CD4-positive, alpha-beta memory T cell (primary cell): ENCODE measurements around the gene TMEM119. TPM values are rescaled to one million over a fixed set of nuclear protein-coding genes. Genes with fewer than 3 reads are reported as not detected.
"Not testable (repeated sequence)": the region's sequence is repeated elsewhere in the genome, so short reads cannot be mapped to it uniquely, and the experiment has no call there.

ENCODE experiments used
- CTCF ChIA-PET: fragments of 350-600 bp; sonication (Branson Sonifier 250); formaldehyde crosslinking; loops from one replicate; lab custom pipeline; 2021; ENCODE audit warnings: inconsistent platforms; ENCODE audit not compliant: partially characterized antibody; lab: Charles Lee
- POLR2A ChIA-PET: fragments of 350-600 bp; sonication (Branson Sonifier 250); formaldehyde crosslinking; loops from one replicate; lab custom pipeline; 2021; ENCODE audit not compliant: partially characterized antibody; lab: Charles Lee
- DNase-seq, 5 donors: peaks; one replicate each; pipeline versions ENCODE4 v3.0.0 to v3.0.0-alpha.2; 2020 to 2022; ENCODE audit warnings: mixed read lengths in 1 of 5
- H3K27ac ChIP-seq: one replicate; pipeline ENCODE4 v1.7.0; 2013; ENCODE audit warnings: low read depth, low read length
- H3K27me3 ChIP-seq: 2 replicates; pipeline ENCODE4 v1.7.0; 2013; ENCODE audit warnings: mild to moderate bottlenecking, low read length, moderate library complexity; ENCODE audit not compliant: insufficient read depth
- H3K36me3 ChIP-seq: 2 replicates; pipeline ENCODE4 v1.7.0; 2013; ENCODE audit warnings: mild to moderate bottlenecking, low read length, moderate library complexity; ENCODE audit not compliant: insufficient read depth
- H3K4me1 ChIP-seq: 2 replicates; pipeline ENCODE4 v1.7.0; 2013; ENCODE audit warnings: mild to moderate bottlenecking, low read length, moderate library complexity; ENCODE audit not compliant: insufficient read depth
- H3K4me3 ChIP-seq, 2 donors: one replicate each; pipeline ENCODE4 v1.7.0; 2013; ENCODE audit warnings: low read length in 2 of 2, mild to moderate bottlenecking in 1 of 2
- H3K9me3 ChIP-seq, 2 donors: one replicate each; pipeline ENCODE4 v1.7.0; 2013; ENCODE audit warnings: low read length in 2 of 2, control low read depth in 1 of 2; ENCODE audit not compliant: control insufficient read depth in 1 of 2
- H3K27ac Mint-ChIP-seq, 7 donors: one replicate each; pipeline ENCODE4 v1.8.0; 2020 to 2021; ENCODE audit warnings: mixed read lengths in 7 of 7, mild to moderate bottlenecking in 6 of 7, inconsistent platforms in 3 of 7, moderate library complexity in 3 of 7
- H3K27me3 Mint-ChIP-seq, 2 donors: one replicate each; pipeline ENCODE4 v1.8.0; 2020 to 2021; ENCODE audit warnings: mixed read lengths in 2 of 2
- H3K36me3 Mint-ChIP-seq, 2 donors: one replicate each; pipeline ENCODE4 v1.8.0; 2020 to 2021; ENCODE audit warnings: mixed read lengths in 2 of 2, inconsistent platforms in 1 of 2, mild to moderate bottlenecking in 1 of 2
- H3K4me1 Mint-ChIP-seq, 4 donors: one replicate each; pipeline ENCODE4 v1.8.0; 2020 to 2021; ENCODE audit warnings: mixed read lengths in 4 of 4, mild to moderate bottlenecking in 1 of 4
- H3K4me3 Mint-ChIP-seq, 8 donors: one replicate each; pipeline ENCODE4 v1.8.0; 2020 to 2021; ENCODE audit warnings: mixed read lengths in 8 of 8, mild to moderate bottlenecking in 7 of 8, moderate library complexity in 6 of 8, inconsistent platforms in 3 of 8
- H3K9me3 Mint-ChIP-seq, 8 donors: one replicate each; pipeline ENCODE4 v1.8.0; 2020 to 2021; ENCODE audit warnings: mixed read lengths in 8 of 8, mild to moderate bottlenecking in 5 of 8, inconsistent platforms in 3 of 8, moderate library complexity in 1 of 8
- intact Hi-C: fragments of 100-400 bp; cut with micrococcal nuclease; formaldehyde crosslinking; loops from one replicate; pipeline ENCODE4 v1.15.1; 2023
- polyA plus RNA-seq, 2 donors: library from polyadenylated mRNA; unstranded; fragments of 300-500 nt; fragmentation: Illumina TruSeq; gene quantifications; one replicate each; pipeline ENCODE4 v1.2.3, GENCODE V29; 2021
- total RNA-seq, 2 experiments: library from RNA; stranded (reverse); gene quantifications; one replicate each; pipeline ENCODE4 v1.2.3, GENCODE V29; 2021

Gene TMEM119
- total and polyA plus RNA-seq, 4 experiments from 2014 or later, result 0.30 to 0.58 (median 0.42) TPM; not detected in 1

GRCh38 chr12:108621161-108621560, 23.3 kb upstream of the TMEM119 start:
- H3K27ac ChIP-seq, result no peak overlapping the region
- intact Hi-C loops, result no loop called here

GRCh38 chr12:108620236-108620879, 22.5 kb upstream of the TMEM119 start:
- Mint-ChIP-seq H3K36me3 (peaks cover 48 to 79% of the 10 kb centered on the region in 2 donors), H3K27ac (peak overlapping the region; percentile 48 to 99 (median 76)), H3K27me3 (no peaks in the 10 kb centered on the region), H3K4me1 (peaks cover 52 to 88% (median 72%) of the 10 kb centered on the region in 4 donors), H3K9me3 (peaks cover 0 to 11% (median 1%) of the 10 kb centered on the region in 8 donors), H3K4me3 (peak overlapping the region in 1 of 8 donors; percentile 32)
- Histone ChIP-seq H3K4me3 (no peak overlapping the region), H3K27me3 (no peaks in the 10 kb centered on the region), H3K9me3 (no peaks in the 10 kb centered on the region), H3K4me1 (peaks cover 84% of the 10 kb centered on the region), H3K36me3 (peaks cover 45% of the 10 kb centered on the region), H3K27ac (peak overlapping the region; percentile 11)
- ChIA-PET CTCF (interaction anchor here (1.0 to 13.8 kb wide), 6 partner anchors 13 to 183 kb away, joined by 4 to 463 read pairs (median 71); partner anchors contain the start of genes ISCU, SART3 and SELPLG), POLR2A (interaction anchor here (1.0 to 9.9 kb wide), 4 partner anchors 11 to 58 kb away, joined by 3 to 310 read pairs (median 69); partner anchors contain the start of genes ISCU, SART3 and SELPLG)
- intact Hi-C loops, result no loop called here
- peak in 1 of 5 donors; percentile 19 for DNase-seq

More at GRCh38 chr12:108621161-108621560, 23.3 kb upstream of the TMEM119 start:
- Mint-ChIP-seq H3K36me3 (peaks cover 49 to 84% of the 10 kb centered on the region in 2 donors), H3K27me3 (no peaks in the 10 kb centered on the region), H3K27ac (peak overlapping the region; percentile 17 to 99 (median 66)), H3K9me3 (peaks cover 0 to 4% (median under 1%) of the 10 kb centered on the region in 8 donors), H3K4me1 (peaks cover 56 to 94% (median 74%) of the 10 kb centered on the region in 4 donors), H3K4me3 (peak overlapping the region in 2 of 8 donors; percentile 8 to 34)
- Histone ChIP-seq H3K36me3 (peaks cover 53% of the 10 kb centered on the region), H3K4me1 (peaks cover 92% of the 10 kb centered on the region), H3K9me3 (no peaks in the 10 kb centered on the region), H3K27me3 (no peaks in the 10 kb centered on the region), H3K4me3 (no peak overlapping the region)
- CTCF ChIA-PET, result interaction anchor here (1.0 to 13.8 kb wide), 6 partner anchors 12 to 182 kb away, joined by 4 to 463 read pairs (median 71); partner anchors contain the start of genes ISCU, SART3 and SELPLG
- no peak for DNase-seq
- POLR2A ChIA-PET, result interaction anchor here (0.6 to 9.9 kb wide), 6 partner anchors 10 to 180 kb away, joined by 3 to 310 read pairs (median 3); partner anchors contain the start of genes ISCU and SELPLG

- H3K27me3 ChIP-seq, result no peaks in the 10 kb centered on the region
- ChIA-PET CTCF (interaction anchor here (0.8 to 13.8 kb wide), 15 partner anchors 14 to 218 kb away, joined by 3 to 463 read pairs (median 10); partner anchors contain the start of genes ISCU, SART3 and SELPLG), POLR2A (interaction anchor here (1.0 to 9.9 kb wide), 3 partner anchors 11 to 55 kb away, joined by 3 to 310 read pairs (median 135); partner anchors contain the start of genes ISCU, SART3 and SELPLG)
- peak overlapping the region; percentile 11 for H3K27ac ChIP-seq
- Mint-ChIP-seq H3K27me3 (no peaks in the 10 kb centered on the region), H3K4me3 (peak overlapping the region in 2 of 8 donors; percentile 29 to 32), H3K27ac (peak overlapping the region; percentile 57 to 99 (median 75)), H3K4me1 (peaks cover 49 to 83% (median 68%) of the 10 kb centered on the region in 4 donors), H3K36me3 (peaks cover 47 to 75% of the 10 kb centered on the region in 2 donors), H3K9me3 (peaks cover 0 to 11% (median 1%) of the 10 kb centered on the region in 8 donors)
- peak in 1 of 5 donors; percentile 16 for DNase-seq
- no peak overlapping the region for H3K4me3 ChIP-seq
- intact Hi-C loops, result loop anchor here (2.0 to 5.0 kb wide), 2 partner anchors 45 to 113 kb away; partner anchors contain the start of gene CORO1C
- peaks cover 39% of the 10 kb centered on the region for H3K36me3 ChIP-seq
- H3K4me1 ChIP-seq, result peaks cover 76% of the 10 kb centered on the region
- H3K9me3 ChIP-seq, result no peaks in the 10 kb centered on the region
These were observed 21.7 kb upstream of the TMEM119 start for GRCh38 chr12:108619369-108620160.

- H3K4me3 Mint-ChIP-seq, result peak overlapping the region in 1 of 8 donors; percentile 32
- intact Hi-C loops, result loop anchor here (1.0 to 5.0 kb wide), 6 partner anchors 13 to 184 kb away; partner anchors contain the start of gene CORO1C
- H3K4me1 Mint-ChIP-seq, result peaks cover 50 to 83% (median 66%) of the 10 kb centered on the region in 4 donors
- Histone ChIP-seq H3K27ac (peak overlapping the region; percentile 78), H3K4me1 (peaks cover 70% of the 10 kb centered on the region), H3K36me3 (peaks cover 33% of the 10 kb centered on the region)
- H3K27me3 ChIP-seq, H3K9me3 ChIP-seq, H3K27me3 Mint-ChIP-seq, H3K4me3 ChIP-seq, DNase-seq: not testable (repeated sequence)
- peaks cover 0 to 11% (median 1%) of the 10 kb centered on the region in 8 donors for H3K9me3 Mint-ChIP-seq
- peak overlapping the region; percentile 83 to 99 (median 94) for H3K27ac Mint-ChIP-seq
- ChIA-PET CTCF (interaction anchor here (0.8 to 13.8 kb wide), 24 partner anchors 15 to 219 kb away, joined by 3 to 463 read pairs (median 7); partner anchors contain the start of genes ISCU, SART3, SELPLG and TMEM119), POLR2A (interaction anchor here (1.0 to 9.9 kb wide), 7 partner anchors 12 to 184 kb away, joined by 3 to 310 read pairs (median 15); partner anchors contain the start of genes ISCU, SART3 and SELPLG)
- peaks cover 48 to 68% of the 10 kb centered on the region in 2 donors for H3K36me3 Mint-ChIP-seq
These were observed 21.0 kb upstream of the TMEM119 start for GRCh38 chr12:108618953-108619274.

GRCh38 chr12:108618079-108618952, 20.4 kb upstream of the TMEM119 start:
- peak overlapping the region in 6 of 8 donors; percentile 19 to 59 (median 48) for H3K4me3 Mint-ChIP-seq
- intact Hi-C loops, result loop anchor here (1.0 to 5.0 kb wide), 6 partner anchors 14 to 185 kb away; partner anchors contain the start of gene CORO1C
- no peaks in the 10 kb centered on the region for H3K9me3 ChIP-seq
- H3K27ac Mint-ChIP-seq, result peak overlapping the region; percentile 87 to 99 (median 95)
- peaks cover 27% of the 10 kb centered on the region for H3K36me3 ChIP-seq
- no peak overlapping the region for H3K4me3 ChIP-seq
- H3K27ac ChIP-seq, result peak overlapping the region; percentile 78
- peaks cover 0 to 11% (median 1%) of the 10 kb centered on the region in 8 donors for H3K9me3 Mint-ChIP-seq
- ChIA-PET POLR2A (interaction anchor here (1.0 to 9.9 kb wide), 14 partner anchors 13 to 220 kb away, joined by 3 to 310 read pairs (median 8); partner anchors contain the start of genes CORO1C, ISCU, SART3 and SELPLG), CTCF (interaction anchor here (0.7 to 13.8 kb wide), 54 partner anchors 10 to 479 kb away, joined by 3 to 463 read pairs (median 6); partner anchors contain the start of genes ISCU, SART3, SELPLG and TMEM119)
- no peaks in the 10 kb centered on the region for H3K27me3 ChIP-seq
- H3K4me1 ChIP-seq, result peaks cover 64% of the 10 kb centered on the region
- H3K4me1 Mint-ChIP-seq, result peaks cover 47 to 78% (median 62%) of the 10 kb centered on the region in 4 donors
- peak; percentile 73 to 78 (median 76) for DNase-seq
- H3K27me3 Mint-ChIP-seq, result no peaks in the 10 kb centered on the region
- H3K36me3 Mint-ChIP-seq, result peaks cover 43 to 62% of the 10 kb centered on the region in 2 donors
